IPS-15b (cell line): ENCODE data around the gene RIPOR3.
A peak's percentile ranks its signal among the peaks of the same experiment; 100 is the strongest.
"Not testable (repeated sequence)": the region's sequence is repeated elsewhere in the genome, so short reads cannot be mapped to it uniquely, and the experiment has no call there.

Experiments
- H3K27me3 ChIP-seq: one replicate; pipeline ENCODE4 v1.6.1; 2013; ENCODE audit warnings: low read length; ENCODE audit not compliant: control insufficient read depth, insufficient read depth
- H3K36me3 ChIP-seq: one replicate; pipeline ENCODE4 v1.6.1; 2013; ENCODE audit warnings: low read length; ENCODE audit not compliant: control insufficient read depth, insufficient read depth
- H3K4me1 ChIP-seq: one replicate; pipeline ENCODE4 v1.6.1; 2013; ENCODE audit warnings: mild to moderate bottlenecking, low read length; ENCODE audit not compliant: control insufficient read depth, insufficient read depth
- H3K4me3 ChIP-seq: one replicate; pipeline ENCODE4 v1.5.1; 2013; ENCODE audit warnings: low read depth, low read length
- H3K9ac ChIP-seq: one replicate; pipeline ENCODE4 v1.6.1; 2013; ENCODE audit warnings: low read depth, mild to moderate bottlenecking, low read length
- H3K9me3 ChIP-seq: one replicate; pipeline ENCODE4 v1.6.1; 2013; ENCODE audit warnings: mild to moderate bottlenecking, low read length; ENCODE audit not compliant: control insufficient read depth, insufficient read depth

The RIPOR3 gene

GRCh38 chr20:50698255-50698654 is 6.9 kb upstream of the RIPOR3 start:
- H3K4me1 ChIP-seq, H3K4me3 ChIP-seq, H3K9ac ChIP-seq, H3K27me3 ChIP-seq, H3K36me3 ChIP-seq, H3K9me3 ChIP-seq: not testable (repeated sequence)

- no peak overlapping the region for H3K4me3 ChIP-seq
Observed at GRCh38 chr20:50695135-50695872, 4.0 kb upstream of the RIPOR3 start.

GRCh38 chr20:50694379-50695134 is 3.2 kb upstream of the RIPOR3 start:
- Histone ChIP-seq H3K36me3 (no peaks in the 10 kb centered on the region), H3K9ac (no peak overlapping the region), H3K27me3 (no peaks in the 10 kb centered on the region), H3K4me3 (no peak overlapping the region), H3K9me3 (no peaks in the 10 kb centered on the region), H3K4me1 (peaks cover 20% of the 10 kb centered on the region)

More at GRCh38 chr20:50695135-50695872, 4.0 kb upstream of the RIPOR3 start:
- peaks cover under 1% of the 10 kb centered on the region for H3K27me3 ChIP-seq
- peaks cover 14% of the 10 kb centered on the region for H3K4me1 ChIP-seq
- H3K9me3 ChIP-seq: no peaks in the 10 kb centered on the region
- H3K9ac ChIP-seq: no peak overlapping the region
- H3K36me3 ChIP-seq: no peaks in the 10 kb centered on the region

- H3K27me3 ChIP-seq: no peaks in the 10 kb centered on the region
- H3K4me1 ChIP-seq: peaks cover 22% of the 10 kb centered on the region
- H3K36me3 ChIP-seq: no peaks in the 10 kb centered on the region
- no peaks in the 10 kb centered on the region for H3K9me3 ChIP-seq
- H3K4me3 ChIP-seq: no peak overlapping the region
- no peak overlapping the region for H3K9ac ChIP-seq
Observed at GRCh38 chr20:50693001-50693400, 1.7 kb upstream of the RIPOR3 start.

- Histone ChIP-seq H3K9ac (no peak overlapping the region), H3K36me3 (no peaks in the 10 kb centered on the region), H3K4me3 (peak overlapping the region; percentile 75), H3K27me3 (no peaks in the 10 kb centered on the region), H3K4me1 (peaks cover 22% of the 10 kb centered on the region), H3K9me3 (no peaks in the 10 kb centered on the region)
Observed at GRCh38 chr20:50692552-50692933, 1.2 kb upstream of the RIPOR3 start.

- H3K9ac ChIP-seq: peak overlapping the region; percentile 16
- H3K4me3 ChIP-seq: peak overlapping the region; percentile 75
- no peaks in the 10 kb centered on the region for H3K9me3 ChIP-seq
- no peaks in the 10 kb centered on the region for H3K27me3 ChIP-seq
- no peaks in the 10 kb centered on the region for H3K36me3 ChIP-seq
- peaks cover 22% of the 10 kb centered on the region for H3K4me1 ChIP-seq
Observed at GRCh38 chr20:50691573-50692551, 520 bp upstream of the RIPOR3 start.

GRCh38 chr20:50689864-50690649 is 1.3 kb downstream of the RIPOR3 start:
- Histone ChIP-seq H3K27me3 (no peaks in the 10 kb centered on the region), H3K9me3 (no peaks in the 10 kb centered on the region), H3K4me3 (peak overlapping the region; percentile 75), H3K9ac (no peak overlapping the region), H3K4me1 (peaks cover 22% of the 10 kb centered on the region), H3K36me3 (no peaks in the 10 kb centered on the region)

- Histone ChIP-seq H3K9ac (no peak overlapping the region), H3K27me3 (no peaks in the 10 kb centered on the region), H3K36me3 (no peaks in the 10 kb centered on the region), H3K4me1 (peaks cover 22% of the 10 kb centered on the region), H3K4me3 (no peak overlapping the region), H3K9me3 (no peaks in the 10 kb centered on the region)
Observed at GRCh38 chr20:50688256-50688975, 2.9 kb downstream of the RIPOR3 start.

- Histone ChIP-seq H3K9me3 (no peaks in the 10 kb centered on the region), H3K4me1 (peaks cover 14% of the 10 kb centered on the region), H3K36me3 (no peaks in the 10 kb centered on the region), H3K4me3 (no peak overlapping the region), H3K27me3 (no peaks in the 10 kb centered on the region), H3K9ac (no peak overlapping the region)
Observed at GRCh38 chr20:50686821-50687220, 4.5 kb downstream of the RIPOR3 start.

- H3K27me3 ChIP-seq: no peaks in the 10 kb centered on the region
- H3K36me3 ChIP-seq: no peaks in the 10 kb centered on the region
- H3K4me3 ChIP-seq: no peak overlapping the region
- H3K9me3 ChIP-seq: no peaks in the 10 kb centered on the region
- no peak overlapping the region for H3K9ac ChIP-seq
- H3K4me1 ChIP-seq: peaks cover 1% of the 10 kb centered on the region
Observed at GRCh38 chr20:50683570-50683969, 7.8 kb downstream of the RIPOR3 start.
